NB4 (cell line): Measurements from ENCODE around the gene HMGCL.

Source experiments
- DNase-seq: peaks from one replicate; pipeline ENCODE4 v3.0.0; 2010; ENCODE audit warnings: low read depth
- H3K4me3 ChIP-seq: one replicate; pipeline ENCODE4 v1.5.1; 2011; ENCODE audit warnings: mild to moderate bottlenecking, low read depth, low read length, moderate library complexity
- MAX ChIP-seq: IDR thresholded peaks from 2 replicates; pipeline ENCODE4 v1.6.1; 2011; ENCODE audit warnings: low read depth, low read length
- MYC ChIP-seq: IDR thresholded peaks from 2 replicates; pipeline ENCODE4 v1.6.1; 2011; ENCODE audit warnings: low read depth, low read length
- POLR2A ChIP-seq: IDR thresholded peaks from 2 replicates; pipeline ENCODE4 v1.6.1; 2011; ENCODE audit warnings: mild to moderate bottlenecking; ENCODE audit not compliant: insufficient read length; ENCODE audit errors: extremely low read depth
- TF ChIP-seq, protein P1 (sequence below): IDR thresholded peaks from one replicate; pipeline ENCODE4 v1.5.1; 2012; ENCODE audit warnings: low read depth, low read length

The HMGCL gene

DNA sequence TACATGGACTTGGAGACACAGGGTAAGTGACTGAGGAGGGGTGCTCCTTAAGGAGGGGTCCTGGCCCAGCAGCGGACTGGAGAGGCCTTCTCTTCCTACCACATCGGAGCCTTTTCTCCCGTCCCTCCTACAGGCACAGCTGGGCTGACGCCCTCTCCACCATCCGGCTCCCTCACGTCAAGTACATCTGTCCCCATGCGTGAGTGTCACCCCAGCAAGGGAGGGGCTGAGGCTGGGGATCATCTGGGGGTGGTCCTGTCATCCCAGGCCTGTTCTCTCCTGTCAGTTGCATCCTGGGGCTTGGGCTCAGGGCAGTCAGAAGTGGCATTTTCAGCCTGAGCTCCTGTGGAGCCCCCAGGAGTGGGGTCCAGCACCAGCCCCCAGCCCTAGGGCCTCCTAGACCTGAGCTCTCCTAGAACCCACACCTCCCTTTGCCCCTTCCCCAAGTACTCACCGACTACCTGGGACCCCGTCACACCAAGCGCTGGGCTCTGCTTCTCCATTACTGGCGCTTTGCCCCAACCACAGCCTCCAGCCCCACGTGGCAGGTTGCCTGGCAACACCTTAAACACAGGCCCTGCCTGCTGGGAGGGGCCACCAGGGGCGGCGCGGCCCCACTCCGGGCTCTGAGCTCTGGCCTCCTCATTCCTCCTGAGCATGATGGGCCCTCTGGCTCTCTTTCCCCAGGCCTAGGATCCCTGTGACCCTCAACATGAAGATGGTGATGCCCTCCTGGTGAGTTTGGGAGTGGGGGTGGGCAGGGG lies 32.0 kb downstream of the HMGCL start:
- DNase-seq: no peak
- H3K4me3 ChIP-seq: no peak overlapping the region
- TF ChIP-seq POLR2A (no peak), MYC (no peak), MAX (no peak)
- TF ChIP-seq, protein P1, sequence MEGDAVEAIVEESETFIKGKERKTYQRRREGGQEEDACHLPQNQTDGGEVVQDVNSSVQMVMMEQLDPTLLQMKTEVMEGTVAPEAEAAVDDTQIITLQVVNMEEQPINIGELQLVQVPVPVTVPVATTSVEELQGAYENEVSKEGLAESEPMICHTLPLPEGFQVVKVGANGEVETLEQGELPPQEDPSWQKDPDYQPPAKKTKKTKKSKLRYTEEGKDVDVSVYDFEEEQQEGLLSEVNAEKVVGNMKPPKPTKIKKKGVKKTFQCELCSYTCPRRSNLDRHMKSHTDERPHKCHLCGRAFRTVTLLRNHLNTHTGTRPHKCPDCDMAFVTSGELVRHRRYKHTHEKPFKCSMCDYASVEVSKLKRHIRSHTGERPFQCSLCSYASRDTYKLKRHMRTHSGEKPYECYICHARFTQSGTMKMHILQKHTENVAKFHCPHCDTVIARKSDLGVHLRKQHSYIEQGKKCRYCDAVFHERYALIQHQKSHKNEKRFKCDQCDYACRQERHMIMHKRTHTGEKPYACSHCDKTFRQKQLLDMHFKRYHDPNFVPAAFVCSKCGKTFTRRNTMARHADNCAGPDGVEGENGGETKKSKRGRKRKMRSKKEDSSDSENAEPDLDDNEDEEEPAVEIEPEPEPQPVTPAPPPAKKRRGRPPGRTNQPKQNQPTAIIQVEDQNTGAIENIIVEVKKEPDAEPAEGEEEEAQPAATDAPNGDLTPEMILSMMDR: no peak

DNA sequence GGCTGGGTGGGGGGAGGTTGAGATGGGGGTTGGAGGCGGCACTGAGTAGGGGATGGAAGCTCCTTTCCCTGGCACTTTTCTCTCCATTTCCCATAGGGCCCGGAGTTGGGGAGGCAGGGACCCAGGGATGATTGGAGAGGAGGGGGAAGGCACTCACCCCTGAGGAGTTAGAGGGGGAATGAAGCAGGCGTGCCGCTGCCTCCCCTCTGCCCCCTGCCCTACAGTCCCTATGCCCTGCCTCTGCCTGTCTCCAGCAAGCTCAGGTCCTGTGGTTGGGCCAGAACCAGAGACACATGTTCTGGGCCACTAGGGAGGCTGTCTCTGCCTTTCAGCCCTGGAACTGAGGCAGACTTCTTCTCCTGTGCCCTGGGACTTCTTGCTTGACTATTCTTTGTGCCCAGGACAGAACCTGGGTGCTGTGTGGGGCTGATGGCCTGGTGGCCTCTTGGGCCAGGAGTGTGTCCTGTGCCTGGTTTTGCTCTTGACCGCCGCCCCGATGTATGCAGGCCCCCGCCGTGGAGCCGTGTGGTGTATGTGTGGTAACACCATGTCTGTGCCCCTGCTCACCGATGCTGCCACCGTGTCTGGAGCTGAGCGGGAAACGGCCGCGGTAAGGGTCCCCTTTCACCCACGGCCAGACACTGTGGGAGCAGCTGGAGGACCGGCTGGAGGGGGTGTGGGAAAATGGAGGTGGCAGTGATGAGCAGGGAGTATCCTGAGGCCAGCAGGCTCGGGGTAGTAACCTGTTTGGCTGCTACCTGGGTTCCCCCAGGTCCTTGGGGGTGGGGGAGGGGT lies 32.9 kb downstream of the HMGCL start:
- no peak for DNase-seq
- peak overlapping the region; percentile 86 for H3K4me3 ChIP-seq

GRCh38 chr1:23791516-23792047 lies 33.6 kb downstream of the HMGCL start:
- H3K4me3 ChIP-seq: peak overlapping the region; percentile 86
- peak; percentile 42 for DNase-seq
- TF ChIP-seq POLR2A (no peak), MAX (no peak)
- TF ChIP-seq, protein P1: no peak

More for the DNA sequence above, 32.9 kb downstream of the HMGCL start:
- no peak for TF ChIP-seq POLR2A
- TF ChIP-seq, protein P1: no peak
- TF ChIP-seq MAX: no peak
- no peak for TF ChIP-seq MYC

- peak; percentile 92 for DNase-seq
- TF ChIP-seq MYC (peak; percentile 48; the same call in 1 of the 2 replicates), MAX (peak; percentile 41; the same call in 1 of the 2 replicates), POLR2A (peak; percentile 39)
- TF ChIP-seq, protein P1: no peak
These were observed 34.3 kb downstream of the HMGCL start, which contains the start of gene LYPLA2 for GRCh38 chr1:23790696-23791515. LYPLA2 (plus strand) TSS chr1:23791145; CDS start chr1:23792683, 1,538 bp downstream.

DNA sequence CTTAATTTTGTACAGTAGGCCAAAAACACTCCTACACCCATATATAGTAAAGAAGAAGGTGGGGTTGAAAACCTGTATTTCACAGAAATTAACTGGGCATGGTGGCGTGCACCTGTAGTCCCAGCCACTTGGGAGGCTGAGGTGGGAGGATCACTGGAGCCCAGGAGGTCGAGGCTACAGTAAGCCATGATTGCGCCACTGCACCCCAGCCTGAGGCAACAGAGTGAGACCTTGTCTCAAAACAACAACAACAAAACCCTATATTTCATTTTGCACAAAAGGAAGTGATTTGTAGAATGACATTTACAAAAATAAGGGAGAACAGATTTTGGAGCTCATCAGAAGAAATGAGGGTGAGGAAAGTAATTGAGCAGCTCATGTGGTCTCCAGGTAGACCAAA lies 36.5 kb downstream of the HMGCL start:
- TF ChIP-seq, protein P1: no peak
- TF ChIP-seq MYC (no peak), POLR2A (no peak), MAX (no peak)
- H3K4me3 ChIP-seq: no peak overlapping the region
- DNase-seq: no peak

More at GRCh38 chr1:23790696-23791515, 34.3 kb downstream of the HMGCL start, which contains the start of gene LYPLA2:
- peak within 1 kb of the TSS; percentile 86 for H3K4me3 ChIP-seq
